Measurements from ENCODE around the gene SLC47A1.

The SLC47A1 gene

GRCh38 chr17:19614900-19615299, 81.2 kb downstream of the SLC47A1 start:
- DNase-seq, result no peak

- DNase-seq, result no peak
These were observed 84.4 kb downstream of the SLC47A1 start for GRCh38 chr17:19618015-19618414.

- no peak for DNase-seq
These were observed 86.2 kb downstream of the SLC47A1 start for GRCh38 chr17:19619705-19620325.

DNA sequence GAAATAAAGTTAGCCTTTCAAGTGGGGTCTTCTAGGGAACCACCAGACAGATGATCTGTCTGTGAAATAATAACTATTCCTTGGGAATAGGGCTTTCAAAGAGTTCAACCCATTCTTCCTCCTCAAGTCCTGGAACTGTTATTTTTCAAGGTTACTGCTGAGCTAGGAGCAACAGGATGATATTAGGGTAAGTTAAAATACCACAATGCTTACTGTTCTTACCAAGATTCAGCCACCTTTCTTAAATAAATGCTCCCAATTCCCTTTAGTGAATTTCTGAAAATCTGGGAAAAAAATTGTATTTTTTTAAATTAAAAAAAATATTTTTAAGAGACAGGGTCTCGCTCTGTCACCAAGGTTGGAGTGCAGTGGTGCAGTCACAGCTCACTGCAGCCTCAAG, 88.0 kb downstream of the SLC47A1 start:
- DNase-seq, result no peak

- DNase-seq, result no peak
These were observed 92.4 kb downstream of the SLC47A1 start for GRCh38 chr17:19626079-19626478.
